GM12878 (cell line): Measurements from ENCODE around the gene MPV17. TPM values are rescaled to one million over a fixed set of nuclear protein-coding genes. Genes with fewer than 3 reads are reported as not detected.

Experiments used
- ATAC-seq: fragments of 200-7000 bp; cut with Tn5 transposase; 3 replicates; pipeline ENCODE4 v1.9.1; 2020; ENCODE audit warnings: mild to moderate bottlenecking, moderate library complexity
- BruUV-seq: library from RNA; stranded (reverse); fragments of 400-500 nt; replicated peaks from 2 replicates; lab custom pipeline; 2021; lab: Mats Ljungman, UMichigan
- CTCF ChIA-PET: fragments of 300-600 bp; sonication (Branson Sonifier 250); formaldehyde crosslinking; extraction: SDS; loops from one replicate; lab custom pipeline; 2021; ENCODE audit warnings: inconsistent platforms; lab: Yijun Ruan, JAX
- POLR2A ChIA-PET: fragments of 350-600 bp; formaldehyde crosslinking; extraction: SDS; loops from one replicate; lab custom pipeline; 2021; ENCODE audit warnings: inconsistent platforms; lab: Charles Lee
- RAD21 ChIA-PET: fragments of 300-600 bp; sonication (Branson Sonifier 250); formaldehyde crosslinking; loops from one replicate; lab custom pipeline; 2023; ENCODE audit warnings: antibody characterized with exemption; ENCODE audit not compliant: unreplicated experiment; lab: Charles Lee
- SMC1A ChIA-PET: fragments of 300-600 bp; sonication (Branson Sonifier 250); formaldehyde crosslinking; loops from one replicate; lab custom pipeline; 2023; ENCODE audit not compliant: unreplicated experiment, uncharacterized antibody; lab: Charles Lee
- DNase-seq: peaks from one replicate; pipeline ENCODE4 v3.0.0-alpha.2; 2011; ENCODE audit warnings: low read depth, low spot score
- FAIRE-seq: peaks from 3 replicates; lab custom pipeline; 2011; peaks lifted over from hg19 to GRCh38; lab: Jason Lieb, UNC
- H2AFZ ChIP-seq: 2 replicates; pipeline ENCODE4 v1.6.0; 2011; ENCODE audit warnings: low read depth, low read length, control low read depth; ENCODE audit not compliant: control insufficient read depth
- H3K27ac ChIP-seq: 2 replicates; pipeline ENCODE4 v1.5.1; 2011; ENCODE audit warnings: control low read depth; ENCODE audit not compliant: control insufficient read depth, insufficient read depth
- H3K27me3 ChIP-seq, 2 experiments: replicated peaks in 1 of 2; 2 replicates each; pipeline versions ENCODE4 v1.6.0 to v1.6.1; 2011; ENCODE audit warnings: low read length in 1 of 2; ENCODE audit not compliant: control insufficient read depth in 2 of 2, insufficient read depth in 2 of 2
- H3K36me3 ChIP-seq, 2 experiments: 2 replicates each; pipeline ENCODE4 v1.5.1; 2011; ENCODE audit warnings: low read length in 1 of 2; ENCODE audit not compliant: control insufficient read depth in 2 of 2, insufficient read depth in 2 of 2
- H3K4me1 ChIP-seq: 2 replicates; pipeline ENCODE4 v1.6.1; 2011; ENCODE audit warnings: mild to moderate bottlenecking, low read length, moderate library complexity, mixed read lengths; ENCODE audit not compliant: control insufficient read depth, insufficient read depth
- H3K4me2 ChIP-seq: 2 replicates; pipeline ENCODE4 v1.6.0; 2011; ENCODE audit warnings: control low read depth; ENCODE audit not compliant: control insufficient read depth, insufficient read depth
- H3K4me3 ChIP-seq: fragments of 200-600 bp; sonication (generic); 2 replicates; pipeline ENCODE4 v1.5.1; 2016
- H3K79me2 ChIP-seq: 2 replicates; pipeline ENCODE4 v1.6.0; 2011; ENCODE audit warnings: low read length; ENCODE audit not compliant: control insufficient read depth, insufficient read depth
- H3K9ac ChIP-seq: 2 replicates; pipeline ENCODE4 v1.8.0; 2011; ENCODE audit warnings: low read length, control low read depth, mixed read lengths; ENCODE audit not compliant: control insufficient read depth, insufficient read depth
- H3K9me3 ChIP-seq: replicated peaks from 3 replicates; pipeline ENCODE4 v1.5.1; 2011; ENCODE audit warnings: mild to moderate bottlenecking, low read length; ENCODE audit not compliant: control insufficient read depth, insufficient read depth
- H4K20me1 ChIP-seq: 2 replicates; pipeline ENCODE4 v1.6.0; 2011; ENCODE audit not compliant: control insufficient read depth, insufficient read depth
- EED ChIP-seq: sonication (generic); IDR thresholded peaks from 2 replicates; pipeline ENCODE4 v1.6.1; 2016; ENCODE audit warnings: antibody characterized with exemption, low read depth
- FOS ChIP-seq: IDR thresholded peaks from 3 replicates; pipeline ENCODE4 v1.6.1; 2011; ENCODE audit warnings: borderline replicate concordance; ENCODE audit not compliant: insufficient read length; ENCODE audit errors: extremely low read depth
- HDAC2 ChIP-seq: fragments of 200-600 bp; sonication (generic); IDR thresholded peaks from 2 replicates; pipeline ENCODE4 v1.6.1; 2017
- HDGF ChIP-seq: fragments of 450-650 bp; IDR thresholded peaks from 2 replicates; pipeline ENCODE4 v1.6.1; 2016; ENCODE audit warnings: antibody characterized with exemption
- IKZF2 ChIP-seq, 2 experiments: fragments of 450-650 bp; IDR thresholded peaks; 2 replicates each; pipeline ENCODE4 v1.6.1; 2017; ENCODE audit warnings: mild to moderate bottlenecking in 2 of 2, moderate library complexity in 2 of 2
- IRF4 ChIP-seq: IDR thresholded peaks from 2 replicates; pipeline ENCODE4 v1.6.1; 2011; ENCODE audit warnings: low read depth, low read length
- MYB ChIP-seq: fragments of 150-350 bp; IDR thresholded peaks from 2 replicates; pipeline ENCODE4 v1.6.1; 2014; ENCODE audit warnings: mild to moderate bottlenecking, low read depth, low read length, borderline replicate concordance
- NR2F1 ChIP-seq: fragments of 450-650 bp; conservative IDR thresholded peaks from 2 replicates; pipeline ENCODE4 v1.6.1; 2017; ENCODE audit warnings: mild to moderate bottlenecking
- RAD21 ChIP-seq: IDR thresholded peaks from 2 replicates; pipeline ENCODE4 v1.6.1; 2011; ENCODE audit warnings: mild to moderate bottlenecking, low read depth, low read length, moderate library complexity; ENCODE audit not compliant: insufficient read depth
- RUNX3 ChIP-seq: IDR thresholded peaks from 2 replicates; pipeline ENCODE4 v1.6.1; 2012; ENCODE audit warnings: low read length, inconsistent platforms
- TAF1 ChIP-seq: IDR thresholded peaks from 2 replicates; pipeline ENCODE4 v1.6.1; 2011; ENCODE audit warnings: mild to moderate bottlenecking, low read depth, low read length, borderline replicate concordance
- WGBS: methylation state at CpG from one replicate; pipeline ENCODE4 v1.1.6; 2016; ENCODE audit warnings: low lambda C conversion rate; ENCODE audit not compliant: insufficient replicate concordance, insufficient coverage; ENCODE audit errors: missing lambda C conversion rate; 5-methylcytosine and 5-hydroxymethylcytosine counted together
- in situ Hi-C: fragments of 300-500 bp; cut with MboI; formaldehyde crosslinking; loops from 9 replicates; pipeline ENCODE4 v1.14.3; 2018; ENCODE audit warnings: mixed read lengths
- intact Hi-C: fragments of 100-400 bp; cut with micrococcal nuclease; formaldehyde crosslinking; loops from one replicate; pipeline ENCODE4 v1.14.2; 2022; ENCODE audit not compliant: unreplicated experiment
- polyA plus RNA-seq, 11 experiments: library from polyadenylated mRNA; depleted of rRNA in 4 of 11; unstranded in 6 of 11; stranded (reverse) in 5 of 11; fragments of >200 nt; fragmentation: Nextera tagmentation in 4 of 11; fragmentation: Illumina TruSeq in 1 of 11; extraction: Ambion mirVana in 4 of 11; extraction: Trizol in 1 of 11; gene quantifications; 1 replicate in 1 of 11; 2 replicates in 10 of 11; pipeline versions ENCODE4 v1.2.1 to v1.2.3, GENCODE V29; 2011 to 2016; ENCODE audit warnings: inconsistent platforms in 2 of 11, missing spikeins in 2 of 11, low read depth in 1 of 11
- total RNA-seq, 4 experiments: library from RNA; depleted of rRNA in 3 of 4; stranded (reverse); fragments of >200 nt in 3 of 4; fragmentation: Illumina TruSeq in 1 of 4; extraction: Trizol in 1 of 4; gene quantifications; 2 replicates each; pipeline versions ENCODE4 v1.2.1 to v1.2.3, GENCODE V29; 2013 to 2021
- TF ChIP-seq, protein P1 (sequence below): IDR thresholded peaks from 2 replicates; pipeline ENCODE4 v1.6.1; 2012; ENCODE audit warnings: low read depth, low read length, improper control_type of control experiment
- TF ChIP-seq, protein P2 (sequence below): IDR thresholded peaks from 2 replicates; pipeline ENCODE4 v1.6.1; 2011; ENCODE audit warnings: low read depth, low read length, improper control_type of control experiment, borderline replicate concordance
- TF ChIP-seq, protein P3 (sequence below): fragments of 450-650 bp; IDR thresholded peaks from 2 replicates; pipeline ENCODE4 v1.6.1; 2016; ENCODE audit warnings: mild to moderate bottlenecking
- TF ChIP-seq, protein P4 (sequence below): fragments of 450-650 bp; IDR thresholded peaks from 2 replicates; pipeline ENCODE4 v1.6.1; 2014; ENCODE audit warnings: mild to moderate bottlenecking
- TF ChIP-seq, protein P5 (sequence below): IDR thresholded peaks from 2 replicates; pipeline ENCODE4 v1.6.1; 2011; ENCODE audit warnings: borderline replicate concordance, low read depth, mild to moderate bottlenecking, moderate library complexity, mixed read lengths, low read length; ENCODE audit not compliant: insufficient read depth; ENCODE audit errors: extremely low read length

MPV17 gene
- total and polyA plus RNA-seq, 10 of the 15 experiments (the other 5 are each of a cell fraction or from before 2014, with no cell fraction given), result 63.4 to 143 (median 89.0) TPM

DNA sequence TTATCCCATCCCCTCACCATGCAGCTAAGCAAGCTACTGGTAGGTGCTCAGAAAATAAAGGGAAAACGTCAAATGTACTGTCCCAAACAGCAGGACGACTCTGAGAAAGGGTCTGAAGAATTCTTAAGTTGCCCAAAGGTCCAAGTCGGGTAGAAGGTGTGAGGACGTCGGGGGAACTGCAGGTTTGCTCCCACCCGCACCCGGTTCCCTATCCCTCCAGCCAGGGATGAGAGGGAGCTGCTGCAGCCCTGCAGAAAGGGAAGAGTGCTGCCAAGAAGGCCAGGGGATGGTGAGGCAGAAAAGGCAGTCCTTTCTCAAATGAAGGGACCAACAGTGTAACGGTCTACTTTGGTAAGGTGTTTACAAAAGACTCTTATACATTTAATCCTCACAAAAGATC lies 7.8 kb downstream of the MPV17 start:
- in situ Hi-C loops (no loop called here), intact Hi-C loops (no loop called here)
- no peak overlapping the region for H2AFZ ChIP-seq
- no peak for FAIRE-seq
- no peak overlapping the region for H3K4me2 ChIP-seq
- 92% methylated on average over 8 of the region's 8 CpGs for WGBS
- RAD21 ChIA-PET, result no interaction called here
- H3K27me3 ChIP-seq, result no peaks in the 10 kb centered on the region
- TF ChIP-seq MYB, result no peak
- TF ChIP-seq HDGF, result no peak
- TF ChIP-seq RAD21, result no peak
- TF ChIP-seq EED, result no peak
- no peak for TF ChIP-seq HDAC2
- TF ChIP-seq TAF1, result no peak
- no peak for TF ChIP-seq FOS
- TF ChIP-seq, protein P1, sequence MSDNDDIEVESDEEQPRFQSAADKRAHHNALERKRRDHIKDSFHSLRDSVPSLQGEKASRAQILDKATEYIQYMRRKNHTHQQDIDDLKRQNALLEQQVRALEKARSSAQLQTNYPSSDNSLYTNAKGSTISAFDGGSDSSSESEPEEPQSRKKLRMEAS, result no peak
- TF ChIP-seq, protein P2, sequence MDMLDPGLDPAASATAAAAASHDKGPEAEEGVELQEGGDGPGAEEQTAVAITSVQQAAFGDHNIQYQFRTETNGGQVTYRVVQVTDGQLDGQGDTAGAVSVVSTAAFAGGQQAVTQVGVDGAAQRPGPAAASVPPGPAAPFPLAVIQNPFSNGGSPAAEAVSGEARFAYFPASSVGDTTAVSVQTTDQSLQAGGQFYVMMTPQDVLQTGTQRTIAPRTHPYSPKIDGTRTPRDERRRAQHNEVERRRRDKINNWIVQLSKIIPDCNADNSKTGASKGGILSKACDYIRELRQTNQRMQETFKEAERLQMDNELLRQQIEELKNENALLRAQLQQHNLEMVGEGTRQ, result no peak
- TF ChIP-seq IRF4, result no peak
- TF ChIP-seq, protein P3, sequence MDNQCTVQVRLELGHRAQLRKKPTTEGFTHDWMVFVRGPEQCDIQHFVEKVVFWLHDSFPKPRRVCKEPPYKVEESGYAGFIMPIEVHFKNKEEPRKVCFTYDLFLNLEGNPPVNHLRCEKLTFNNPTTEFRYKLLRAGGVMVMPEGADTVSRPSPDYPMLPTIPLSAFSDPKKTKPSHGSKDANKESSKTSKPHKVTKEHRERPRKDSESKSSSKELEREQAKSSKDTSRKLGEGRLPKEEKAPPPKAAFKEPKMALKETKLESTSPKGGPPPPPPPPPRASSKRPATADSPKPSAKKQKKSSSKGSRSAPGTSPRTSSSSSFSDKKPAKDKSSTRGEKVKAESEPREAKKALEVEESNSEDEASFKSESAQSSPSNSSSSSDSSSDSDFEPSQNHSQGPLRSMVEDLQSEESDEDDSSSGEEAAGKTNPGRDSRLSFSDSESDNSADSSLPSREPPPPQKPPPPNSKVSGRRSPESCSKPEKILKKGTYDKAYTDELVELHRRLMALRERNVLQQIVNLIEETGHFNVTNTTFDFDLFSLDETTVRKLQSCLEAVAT, result no peak
- TF ChIP-seq, protein P4, sequence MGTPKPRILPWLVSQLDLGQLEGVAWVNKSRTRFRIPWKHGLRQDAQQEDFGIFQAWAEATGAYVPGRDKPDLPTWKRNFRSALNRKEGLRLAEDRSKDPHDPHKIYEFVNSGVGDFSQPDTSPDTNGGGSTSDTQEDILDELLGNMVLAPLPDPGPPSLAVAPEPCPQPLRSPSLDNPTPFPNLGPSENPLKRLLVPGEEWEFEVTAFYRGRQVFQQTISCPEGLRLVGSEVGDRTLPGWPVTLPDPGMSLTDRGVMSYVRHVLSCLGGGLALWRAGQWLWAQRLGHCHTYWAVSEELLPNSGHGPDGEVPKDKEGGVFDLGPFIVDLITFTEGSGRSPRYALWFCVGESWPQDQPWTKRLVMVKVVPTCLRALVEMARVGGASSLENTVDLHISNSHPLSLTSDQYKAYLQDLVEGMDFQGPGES, result no peak
- TF ChIP-seq, protein P5, sequence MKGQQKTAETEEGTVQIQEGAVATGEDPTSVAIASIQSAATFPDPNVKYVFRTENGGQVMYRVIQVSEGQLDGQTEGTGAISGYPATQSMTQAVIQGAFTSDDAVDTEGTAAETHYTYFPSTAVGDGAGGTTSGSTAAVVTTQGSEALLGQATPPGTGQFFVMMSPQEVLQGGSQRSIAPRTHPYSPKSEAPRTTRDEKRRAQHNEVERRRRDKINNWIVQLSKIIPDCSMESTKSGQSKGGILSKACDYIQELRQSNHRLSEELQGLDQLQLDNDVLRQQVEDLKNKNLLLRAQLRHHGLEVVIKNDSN, result no peak
- TF ChIP-seq RUNX3, result no peak
- no peak for TF ChIP-seq NR2F1
- TF ChIP-seq IKZF2 (IDR thresholded peaks at IDR 0.05), result no peak
- no peak overlapping the region for H3K27ac ChIP-seq
- SMC1A ChIA-PET, result no interaction called here
- no peaks in the 10 kb centered on the region for H4K20me1 ChIP-seq
- BruUV-seq, result no TSS peak
- DNase-seq, result no peak
- ATAC-seq, result no peak
- POLR2A ChIA-PET, result no interaction called here
- H3K9ac ChIP-seq, result no peak overlapping the region
- CTCF ChIA-PET, result interaction anchor here (1.6 kb wide), 1 partner anchor 12 kb away, joined by 16 read pairs; no protein-coding TSS in a partner anchor
- no peaks in the 10 kb centered on the region for H3K79me2 ChIP-seq
- H3K9me3 ChIP-seq, result no peaks in the 10 kb centered on the region
- peaks cover 0 to 6% of the 10 kb centered on the region in 2 experiments; a peak in 2 of 4 replicates for H3K36me3 ChIP-seq
- no peaks in the 10 kb centered on the region for H3K4me1 ChIP-seq
- H3K4me3 ChIP-seq, result no peak overlapping the region
